ENCODE data around the gene FOSL2. TPM values are rescaled to one million over a fixed set of nuclear protein-coding genes. Genes with fewer than 3 reads are reported as not detected.

The FOSL2 gene
- total RNA-seq, 1 donor from 2014 or later: 77.1 TPM

- no peak for FAIRE-seq
These were observed 20.7 kb downstream of the FOSL2 start for GRCh38 chr2:28413152-28413898.

GRCh38 chr2:28413899-28414295 lies 21.2 kb downstream of the FOSL2 start:
- Histone ChIP-seq H3K4me3 (ENCODE audit: low read depth, low read length) (no peak overlapping the region), H3K27me3 (ENCODE audit: control insufficient read depth, insufficient read depth, low read length) (no peaks in the 10 kb centered on the region), H3K36me3 (ENCODE audit: control insufficient read depth, insufficient read depth, low read length) (peaks cover 47% of the 10 kb centered on the region)
- DNase-seq (ENCODE audit: low read depth): no peak
- TF ChIP-seq CTCF (IDR thresholded peaks at IDR 0.05; ENCODE audit: insufficient read depth, low read length, severe bottlenecking): no peak
- FAIRE-seq: no peak

More at GRCh38 chr2:28413152-28413898, 20.7 kb downstream of the FOSL2 start:
- TF ChIP-seq CTCF (IDR thresholded peaks at IDR 0.05; ENCODE audit: insufficient read depth, low read length, severe bottlenecking): no peak
- peaks cover 49% of the 10 kb centered on the region for H3K36me3 ChIP-seq (ENCODE audit: control insufficient read depth, insufficient read depth, low read length)
- no peak overlapping the region for H3K4me3 ChIP-seq (ENCODE audit: low read depth, low read length)
- DNase-seq (ENCODE audit: low read depth): no peak
- no peaks in the 10 kb centered on the region for H3K27me3 ChIP-seq (ENCODE audit: control insufficient read depth, insufficient read depth, low read length)

- no peak for FAIRE-seq
- Histone ChIP-seq H3K4me3 (ENCODE audit: low read depth, low read length) (no peak overlapping the region), H3K36me3 (ENCODE audit: control insufficient read depth, insufficient read depth, low read length) (peaks cover 41% of the 10 kb centered on the region), H3K27me3 (ENCODE audit: control insufficient read depth, insufficient read depth, low read length) (no peaks in the 10 kb centered on the region)
- no peak for DNase-seq (ENCODE audit: low read depth)
- TF ChIP-seq CTCF (IDR thresholded peaks at IDR 0.05; ENCODE audit: insufficient read depth, low read length, severe bottlenecking): no peak
These were observed 21.9 kb downstream of the FOSL2 start for GRCh38 chr2:28414583-28414982.

- Histone ChIP-seq H3K36me3 (ENCODE audit: control insufficient read depth, insufficient read depth, low read length) (peaks cover 41% of the 10 kb centered on the region), H3K27me3 (ENCODE audit: control insufficient read depth, insufficient read depth, low read length) (no peaks in the 10 kb centered on the region), H3K4me3 (ENCODE audit: low read depth, low read length) (no peak overlapping the region)
- DNase-seq (ENCODE audit: low read depth) (no peak), FAIRE-seq (no peak)
- TF ChIP-seq CTCF (IDR thresholded peaks at IDR 0.05; ENCODE audit: insufficient read depth, low read length, severe bottlenecking): no peak
These were observed 22.4 kb downstream of the FOSL2 start for GRCh38 chr2:28415010-28415409.

- no peak for FAIRE-seq
- TF ChIP-seq CTCF (IDR thresholded peaks at IDR 0.05; ENCODE audit: insufficient read depth, low read length, severe bottlenecking): no peak
- DNase-seq (ENCODE audit: low read depth): no peak
- Histone ChIP-seq H3K4me3 (ENCODE audit: low read depth, low read length) (no peak overlapping the region), H3K36me3 (ENCODE audit: control insufficient read depth, insufficient read depth, low read length) (peaks cover 35% of the 10 kb centered on the region), H3K27me3 (ENCODE audit: control insufficient read depth, insufficient read depth, low read length) (no peaks in the 10 kb centered on the region)
These were observed 23.1 kb downstream of the FOSL2 start for GRCh38 chr2:28415715-28416114.

GRCh38 chr2:28419003-28419402 lies 26.3 kb downstream of the FOSL2 start:
- FAIRE-seq: no peak
- peaks cover 5% of the 10 kb centered on the region for H3K36me3 ChIP-seq (ENCODE audit: control insufficient read depth, insufficient read depth, low read length)
- no peak for DNase-seq (ENCODE audit: low read depth)
- H3K27me3 ChIP-seq (ENCODE audit: control insufficient read depth, insufficient read depth, low read length): no peaks in the 10 kb centered on the region
- no peak for TF ChIP-seq CTCF (IDR thresholded peaks at IDR 0.05; ENCODE audit: insufficient read depth, low read length, severe bottlenecking)
- H3K4me3 ChIP-seq (ENCODE audit: low read depth, low read length): no peak overlapping the region

Measured in bronchial epithelial cell (primary cell).